Lower lobe of right lung (tissue), 2 donors: ENCODE results near the gene SLC34A1. TPM values are rescaled to one million over a fixed set of nuclear protein-coding genes. Genes with fewer than 3 reads are reported as not detected.

Experiments
- ATAC-seq, 2 donors: fragments of 200-7000 bp; cut with Tn5 transposase; one replicate each; pipeline ENCODE4 v1.9.1; 2020 to 2022; ENCODE audit warnings: mild to moderate bottlenecking in 2 of 2, moderate library complexity in 2 of 2
- DNase-seq: peaks from one replicate; pipeline ENCODE4 v3.0.0-alpha.2; 2020
- H3K27ac ChIP-seq: fragments of 200-600 bp; one replicate; pipeline ENCODE4 v1.8.0; 2022
- H3K27me3 ChIP-seq: fragments of 200-600 bp; one replicate; pipeline ENCODE4 v1.8.0; 2022; ENCODE audit warnings: low read depth
- H3K36me3 ChIP-seq: fragments of 200-600 bp; one replicate; pipeline ENCODE4 v1.8.0; 2022; ENCODE audit warnings: mild to moderate bottlenecking
- H3K4me1 ChIP-seq: fragments of 200-600 bp; one replicate; pipeline ENCODE4 v1.8.0; 2022
- H3K4me3 ChIP-seq: fragments of 200-600 bp; one replicate; pipeline ENCODE4 v1.8.0; 2022; ENCODE audit warnings: mild to moderate bottlenecking
- H3K9me3 ChIP-seq: fragments of 200-600 bp; one replicate; pipeline ENCODE4 v1.8.0; 2022
- CTCF ChIP-seq: fragments of 200-600 bp; IDR thresholded peaks from one replicate; pipeline ENCODE4 v1.8.0; 2022; ENCODE audit warnings: antibody characterized with exemption, mild to moderate bottlenecking
- intact Hi-C: fragments of 100-400 bp; cut with DNase I; formaldehyde crosslinking; loops from one replicate; pipeline ENCODE4 v1.11.0; 2022
- long read RNA-seq: library from polyadenylated mRNA; unstranded; transcript quantifications from one replicate; pipeline ENCODE4 v2.0.0, GENCODE V29; 2021
- total RNA-seq: library from RNA; stranded (reverse); fragmentation: NEBNext Ultra II Directional; extraction: Animal tissue kit (Norgen Biotek cat#: 25700); gene quantifications from one replicate; pipeline ENCODE4 v1.2.1, GENCODE V29; 2021
- donor health status: DM: no; HTN: yes; CAD: no; lungs with severe emphysema.

The SLC34A1 gene
- not detected for total RNA-seq
- long read RNA-seq = 0 reads

- H3K4me3 ChIP-seq = no peak within 1 kb of the TSS
- no peaks in the 10 kb centered on the region for H3K36me3 ChIP-seq
- DNase-seq (no peak), ATAC-seq (no peak)
- H3K4me1 ChIP-seq = peaks cover 8% of the 10 kb centered on the region
- H3K27me3 ChIP-seq = peaks cover 22% of the 10 kb centered on the region
- no peaks in the 10 kb centered on the region for H3K9me3 ChIP-seq
- no peak within 1 kb of the TSS for H3K27ac ChIP-seq
- intact Hi-C loops = no loop called here
- TF ChIP-seq CTCF = no peak
These were observed at the start of gene SLC34A1 for GRCh38 chr5:177384134-177384533. SLC34A1 (plus strand) TSS chr5:177384434; CDS start chr5:177385742, 1,308 bp downstream.

- Histone ChIP-seq H3K27me3 (no peaks in the 10 kb centered on the region), H3K4me3 (no peak overlapping the region), H3K27ac (no peak overlapping the region), H3K36me3 (peaks cover 95% of the 10 kb centered on the region), H3K4me1 (no peaks in the 10 kb centered on the region), H3K9me3 (no peaks in the 10 kb centered on the region)
- no peak for ATAC-seq
- intact Hi-C loops = no loop called here
- TF ChIP-seq CTCF = no peak
- peak; percentile 24 for DNase-seq
These were observed 49.2 kb upstream of the SLC34A1 start for GRCh38 chr5:177334781-177335700.

- Histone ChIP-seq H3K27ac (no peak overlapping the region), H3K4me1 (no peaks in the 10 kb centered on the region), H3K27me3 (no peaks in the 10 kb centered on the region), H3K4me3 (no peak overlapping the region), H3K9me3 (no peaks in the 10 kb centered on the region), H3K36me3 (peaks cover 88% of the 10 kb centered on the region)
- intact Hi-C loops = no loop called here
- DNase-seq (peak; percentile 22), ATAC-seq (no peak)
- TF ChIP-seq CTCF = no peak
These were observed 48.6 kb upstream of the SLC34A1 start for GRCh38 chr5:177335701-177336065.

- Histone ChIP-seq H3K4me1 (no peaks in the 10 kb centered on the region), H3K4me3 (no peak overlapping the region), H3K36me3 (peaks cover 85% of the 10 kb centered on the region), H3K27me3 (no peaks in the 10 kb centered on the region), H3K27ac (no peak overlapping the region), H3K9me3 (no peaks in the 10 kb centered on the region)
- DNase-seq (peak; percentile 46), ATAC-seq (no peak)
- intact Hi-C loops = no loop called here
- peak; percentile 15 for TF ChIP-seq CTCF
These were observed 48.1 kb upstream of the SLC34A1 start for GRCh38 chr5:177336112-177336511.

- Histone ChIP-seq H3K4me3 (no peak overlapping the region), H3K9me3 (no peaks in the 10 kb centered on the region), H3K27me3 (no peaks in the 10 kb centered on the region), H3K27ac (no peak overlapping the region), H3K4me1 (no peaks in the 10 kb centered on the region), H3K36me3 (peaks cover 85% of the 10 kb centered on the region)
- no peak for TF ChIP-seq CTCF
- DNase-seq = peak; percentile 39
- ATAC-seq = no peak
- intact Hi-C loops = no loop called here
These were observed 47.4 kb upstream of the SLC34A1 start for GRCh38 chr5:177336603-177337494.
